PC-9 (cell line): ENCODE results near the gene CAPRIN1.

Experiments
- CTCF ChIP-seq: fragments of 200-600 bp; sonication (generic); conservative IDR thresholded peaks from 2 replicates; pipeline ENCODE4 v1.6.1; 2017; ENCODE audit warnings: mixed run types, antibody characterized with exemption, mild to moderate bottlenecking, moderate library complexity
- EZH2 ChIP-seq: fragments of 200-600 bp; sonication (generic); IDR thresholded peaks from 2 replicates; pipeline ENCODE4 v1.8.0; 2017; ENCODE audit warnings: antibody characterized with exemption, low read depth

GRCh38 chr11:34147581-34147980 lies 96.0 kb downstream of the CAPRIN1 start:
- no peak for TF ChIP-seq CTCF
- TF ChIP-seq EZH2 = no peak
